HepG2 (cell line): ENCODE measurements around the gene EEF1AKMT3. TPM values are rescaled to one million over a fixed set of nuclear protein-coding genes. Genes with fewer than 3 reads are reported as not detected.

Experiments used
- AHR ChIP-seq: IDR thresholded peaks from 2 replicates; pipeline ENCODE4 v1.6.1; 2018; ENCODE audit warnings: missing genetic modification reagents, missing compliant biosample characterization
- GPBP1L1 ChIP-seq: sonication (generic); formaldehyde crosslinking; IDR thresholded peaks from 2 replicates; pipeline ENCODE4 v1.5.0; 2020; ENCODE audit warnings: mild to moderate bottlenecking, missing genetic modification reagents
- HOXA5 ChIP-seq: sonication (generic); formaldehyde crosslinking; IDR thresholded peaks from 2 replicates; pipeline ENCODE4 v1.4.0; 2020; ENCODE audit warnings: missing genetic modification reagents
- IKZF1 ChIP-seq: fragments of 450-650 bp; IDR thresholded peaks from 2 replicates; pipeline ENCODE4 v1.7.1; 2016
- KLF9 ChIP-seq: IDR thresholded peaks from 2 replicates; pipeline ENCODE4 v1.6.1; 2016; ENCODE audit warnings: low read depth
- MAFK ChIP-seq, 2 experiments: IDR thresholded peaks in 1 of 2; conservative IDR thresholded peaks in 1 of 2; 2 replicates each; pipeline ENCODE4 v1.6.1; 2011; ENCODE audit warnings: improper control_type of control experiment in 2 of 2, low read length in 2 of 2
- NONO ChIP-seq, 2 experiments: fragments of 450-650 bp in 1 of 2; sonication (generic) in 1 of 2; formaldehyde crosslinking in 1 of 2; IDR thresholded peaks in 1 of 2; conservative IDR thresholded peaks in 1 of 2; 2 replicates each; pipeline versions ENCODE4 v1.6.1 to v1.8.0; 2017 to 2022; ENCODE audit warnings: mild to moderate bottlenecking in 1 of 2, missing genetic modification reagents in 1 of 2, moderate library complexity in 1 of 2
- PAF1 ChIP-seq: IDR thresholded peaks from 2 replicates; pipeline ENCODE4 v1.6.1; 2016; ENCODE audit warnings: missing genetic modification reagents, missing compliant biosample characterization
- RBAK ChIP-seq: sonication (generic); formaldehyde crosslinking; IDR thresholded peaks from 2 replicates; pipeline ENCODE4 v1.5.1; 2020; ENCODE audit warnings: mild to moderate bottlenecking, missing genetic modification reagents
- RBM39 ChIP-seq: fragments of 200-400 bp; formaldehyde crosslinking; IDR thresholded peaks from one replicate; pipeline ENCODE4 v1.6.1; 2018; ENCODE audit warnings: antibody characterized with exemption, mild to moderate bottlenecking, low read depth, low read length; ENCODE audit not compliant: poor library complexity, severe bottlenecking
- RFXAP ChIP-seq: sonication (generic); formaldehyde crosslinking; IDR thresholded peaks from 2 replicates; pipeline ENCODE4 v1.4.0; 2020; ENCODE audit warnings: missing genetic modification reagents, borderline replicate concordance
- SMAD9 ChIP-seq: sonication (generic); formaldehyde crosslinking; IDR thresholded peaks from 2 replicates; pipeline ENCODE4 v1.5.1; 2020; ENCODE audit warnings: mild to moderate bottlenecking, missing genetic modification reagents
- TFDP1 ChIP-seq: IDR thresholded peaks from 2 replicates; pipeline ENCODE4 v1.6.1; 2016; ENCODE audit warnings: missing compliant biosample characterization, missing genetic modification reagents, borderline replicate concordance
- USF2 ChIP-seq, 2 experiments: sonication (generic) in 1 of 2; formaldehyde crosslinking in 1 of 2; IDR thresholded peaks; 2 replicates each; pipeline versions ENCODE4 v1.5.1 to v1.6.1; 2011 to 2020; ENCODE audit warnings: borderline replicate concordance in 1 of 2, low read depth in 1 of 2, low read length in 1 of 2, mild to moderate bottlenecking in 1 of 2, missing genetic modification reagents in 1 of 2, moderate library complexity in 1 of 2
- WIZ ChIP-seq: sonication (generic); formaldehyde crosslinking; IDR thresholded peaks from 2 replicates; pipeline ENCODE4 v1.5.1; 2020; ENCODE audit warnings: mild to moderate bottlenecking, missing genetic modification reagents
- ZMYM2 ChIP-seq: sonication (generic); formaldehyde crosslinking; IDR thresholded peaks from 2 replicates; pipeline ENCODE4 v1.8.0; 2022; ENCODE audit warnings: mild to moderate bottlenecking, missing genetic modification reagents
- ZNF274 ChIP-seq: sonication (generic); formaldehyde crosslinking; IDR thresholded peaks from 2 replicates; pipeline ENCODE4 v1.5.1; 2020; ENCODE audit warnings: mild to moderate bottlenecking, missing genetic modification reagents
- ZNF562 ChIP-seq: sonication (generic); formaldehyde crosslinking; IDR thresholded peaks from 2 replicates; pipeline ENCODE4 v1.8.0; 2022; ENCODE audit warnings: missing genetic modification reagents, borderline replicate concordance
- ZNF576 ChIP-seq: sonication (generic); formaldehyde crosslinking; IDR thresholded peaks from 2 replicates; pipeline ENCODE4 v1.4.0; 2020; ENCODE audit warnings: mild to moderate bottlenecking, missing genetic modification reagents
- ZNF687 ChIP-seq: sonication (generic); formaldehyde crosslinking; IDR thresholded peaks from 2 replicates; pipeline ENCODE4 v1.5.1; 2020; ENCODE audit warnings: mild to moderate bottlenecking, missing genetic modification reagents, moderate library complexity
- polyA plus RNA-seq, 8 experiments: library from polyadenylated mRNA; depleted of rRNA in 3 of 8; stranded (reverse) in 7 of 8; unstranded in 1 of 8; fragments of >200 nt; fragmentation: Illumina TruSeq in 4 of 8; extraction: Trizol in 4 of 8; gene quantifications; 2 replicates each; pipeline versions ENCODE4 v1.2.1 to v1.2.3, GENCODE V29; 2011 to 2016; ENCODE audit warnings: low read depth in 4 of 8, missing spikeins in 1 of 8, mixed read lengths in 1 of 8; ENCODE audit not compliant: insufficient read depth in 1 of 8
- total RNA-seq, 5 experiments: library from RNA; depleted of rRNA; stranded (reverse); fragments of >200 nt; fragmentation: Illumina TruSeq; extraction: Trizol; gene quantifications; 2 replicates each; pipeline ENCODE4 v1.2.3, GENCODE V29; 2016; ENCODE audit warnings: low read depth in 1 of 5

EEF1AKMT3 gene
- total and polyA plus RNA-seq, 2 of the 13 experiments (the other 11 are each of a cell fraction or from before 2014, with no cell fraction given), result 4.7 to 11.4 TPM

- TF ChIP-seq USF2 (IDR thresholded peaks at IDR 0.05; ENCODE audit: low read depth, low read length) (no peak), USF2 (CRISPR knock-in tag; IDR thresholded peaks at IDR 0.05; ENCODE audit: borderline replicate concordance) (peak; percentile 5; the same call in 1 of the 2 replicates), NONO (IDR thresholded peaks at IDR 0.05) (no peak), NONO (CRISPR knock-in tag; conservative IDR thresholded peaks at IDR 0.05) (peak; percentile 45), WIZ (CRISPR knock-in tag) (no peak), RBAK (CRISPR knock-in tag) (no peak), TFDP1 (CRISPR knock-in tag) (peak; percentile 17; the same call in 1 of the 2 replicates), AHR (CRISPR knock-in tag) (no peak), MAFK (conservative IDR thresholded peaks at IDR 0.05 in 1 of 2, IDR thresholded peaks at IDR 0.05 in 1 of 2; ENCODE audit: low read length in 2 of 2) (no peak), RBM39 (no peak), KLF9 (no peak), ZNF562 (no peak), HOXA5 (CRISPR knock-in tag) (no peak), ZNF274 (CRISPR knock-in tag) (no peak), ZMYM2 (no peak), GPBP1L1 (CRISPR knock-in tag) (no peak), ZNF576 (CRISPR knock-in tag) (no peak), PAF1 (CRISPR knock-in tag) (no peak), ZNF687 (CRISPR knock-in tag) (peak; percentile 38; the same call in 1 of the 2 replicates), SMAD9 (no peak), RFXAP (CRISPR knock-in tag) (no peak), IKZF1 (no peak)
Measured at GRCh38 chr12:57754411-57755193, 17.8 kb upstream of the EEF1AKMT3 start, which contains the start of gene MARCHF9 (continued).
